BJ (cell line): ENCODE data around the gene STON1. TPM values are rescaled to one million over a fixed set of nuclear protein-coding genes. Genes with fewer than 3 reads are reported as not detected.

ENCODE experiments used
- CTCF ChIA-PET: fragments of 350-600 bp; formaldehyde crosslinking; extraction: SDS; loops from one replicate; lab custom pipeline; 2021; ENCODE audit warnings: antibody characterized with exemption, inconsistent platforms; lab: Yijun Ruan, JAX
- POLR2A ChIA-PET: fragments of 300-600 bp; sonication (Branson Sonifier 250); formaldehyde crosslinking; extraction: SDS; loops from one replicate; lab custom pipeline; 2021; ENCODE audit warnings: antibody characterized with exemption; lab: Charles Lee
- DNase-seq: peaks from one replicate; pipeline ENCODE4 v3.0.0-alpha.2; 2011; ENCODE audit warnings: low read depth
- H3K27me3 ChIP-seq: 2 replicates; pipeline ENCODE4 v1.6.0; 2011; ENCODE audit warnings: low read length; ENCODE audit not compliant: control insufficient read depth, insufficient read depth
- H3K36me3 ChIP-seq: 2 replicates; pipeline ENCODE4 v1.5.1; 2011; ENCODE audit warnings: low read length; ENCODE audit not compliant: control insufficient read depth, insufficient read depth
- H3K4me3 ChIP-seq: 2 replicates; pipeline ENCODE4 v1.5.1; 2011; ENCODE audit warnings: low read depth, mild to moderate bottlenecking, control low read depth, low read length
- CTCF ChIP-seq: IDR thresholded peaks from 2 replicates; pipeline ENCODE4 v1.5.1; 2011; ENCODE audit warnings: low read depth, mild to moderate bottlenecking, control low read depth, inconsistent platforms, low read length, moderate library complexity; ENCODE audit not compliant: insufficient read depth
- polyA plus RNA-seq: library from polyadenylated mRNA; depleted of rRNA; stranded (reverse); fragments of >200 nt; gene quantifications from 2 replicates; pipeline ENCODE4 v1.2.3, GENCODE V29; 2011; rRNA removed
- small RNA-seq: library from RNA; depleted of rRNA; stranded (forward); fragments of <200 nt; gene quantifications from one replicate; pipeline ENCODE3, GENCODE V24; 2012; ENCODE audit warnings: low replicate concordance, low read depth; ENCODE audit not compliant: insufficient read length

The STON1 gene
- polyA plus RNA-seq, 1 experiment: 4.0 TPM

DNA sequence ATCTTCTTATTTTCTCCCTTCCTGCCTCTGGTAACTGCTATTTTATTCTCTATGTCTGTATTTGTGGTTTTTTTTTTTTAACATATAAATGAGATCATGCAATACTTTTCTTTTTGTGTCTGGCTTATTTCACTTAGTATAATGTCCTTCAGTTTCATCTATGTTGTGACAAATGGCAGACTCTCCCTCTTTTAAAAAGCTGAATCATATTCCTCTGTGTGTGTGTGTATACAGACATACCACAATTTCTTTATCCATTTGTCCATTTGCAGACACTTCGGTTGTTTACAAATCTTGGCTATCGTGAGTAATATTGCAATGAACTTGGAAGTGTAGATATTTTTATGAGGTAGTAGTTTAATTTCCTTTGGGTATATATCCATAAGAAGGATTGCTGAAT lies 94.7 kb downstream of the STON1 start:
- DNase-seq: no peak
- Histone ChIP-seq H3K27me3 (no peaks in the 10 kb centered on the region), H3K4me3 (no peak overlapping the region), H3K36me3 (no peaks in the 10 kb centered on the region)
- ChIA-PET POLR2A (no interaction called here), CTCF (no interaction called here)
- TF ChIP-seq CTCF: no peak

- POLR2A ChIA-PET: no interaction called here
- CTCF ChIA-PET: interaction anchor here (0.6 kb wide), 1 partner anchor 467 kb away, joined by 3 read pairs; no protein-coding TSS in a partner anchor
- no peak for TF ChIP-seq CTCF
Observed at GRCh38 chr2:48626047-48626446, 96.1 kb downstream of the STON1 start.

DNA sequence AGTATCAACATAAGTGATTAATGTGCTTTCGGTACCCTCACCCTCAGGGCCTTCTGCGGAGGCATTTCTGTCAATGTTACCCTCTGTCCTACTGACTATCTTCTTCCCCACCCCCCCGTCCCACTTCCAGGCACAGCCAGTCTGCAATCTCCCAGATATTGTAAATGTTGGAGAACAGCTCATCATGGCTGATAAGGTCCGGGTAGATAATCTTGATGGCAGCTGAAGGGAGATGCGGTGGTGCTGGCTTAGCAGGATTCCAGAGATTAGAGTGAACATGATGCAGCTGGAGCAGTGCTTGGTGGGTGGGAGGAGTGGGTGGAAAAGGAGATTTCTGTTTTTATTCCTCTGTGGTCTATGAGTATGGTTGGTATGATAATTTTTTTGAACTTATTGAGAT lies 103.2 kb downstream of the STON1 start:
- no peaks in the 10 kb centered on the region for H3K36me3 ChIP-seq
- CTCF ChIA-PET: interaction anchor here (0.7 kb wide), 1 partner anchor 33 kb away, joined by 5 read pairs; no protein-coding TSS in a partner anchor
- no peaks in the 10 kb centered on the region for H3K27me3 ChIP-seq
- DNase-seq: no peak
- TF ChIP-seq CTCF: no peak
- POLR2A ChIA-PET: no interaction called here
- no peak overlapping the region for H3K4me3 ChIP-seq

More at GRCh38 chr2:48626047-48626446, 96.1 kb downstream of the STON1 start:
- no peak for DNase-seq
- H3K36me3 ChIP-seq: no peaks in the 10 kb centered on the region
- H3K27me3 ChIP-seq: no peaks in the 10 kb centered on the region
- no peak overlapping the region for H3K4me3 ChIP-seq

- DNase-seq: no peak
- Histone ChIP-seq H3K36me3 (no peaks in the 10 kb centered on the region), H3K4me3 (no peak overlapping the region), H3K27me3 (no peaks in the 10 kb centered on the region)
- ChIA-PET POLR2A (no interaction called here), CTCF (no interaction called here)
- no peak for TF ChIP-seq CTCF
Observed at GRCh38 chr2:48635786-48636185, 105.8 kb downstream of the STON1 start.

DNA sequence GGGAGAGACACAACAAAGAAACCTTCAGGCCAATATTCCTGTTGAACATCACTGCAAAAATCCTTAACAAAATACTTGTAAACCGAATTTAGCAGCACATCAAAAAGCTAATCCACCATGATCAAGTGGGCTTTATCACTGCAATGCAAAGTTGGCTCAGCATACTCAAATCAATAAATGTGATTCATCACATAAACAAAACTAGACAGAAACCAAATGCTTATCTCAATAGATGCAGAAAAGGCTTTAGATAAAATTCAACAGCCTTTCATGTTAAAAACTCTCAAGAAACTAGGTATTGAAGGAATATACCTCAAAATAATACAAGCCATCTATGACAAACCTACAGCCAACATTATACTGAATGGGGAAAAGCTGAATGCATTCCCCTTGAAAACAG lies 108.3 kb downstream of the STON1 start:
- no peak for TF ChIP-seq CTCF
- CTCF ChIA-PET: no interaction called here
- POLR2A ChIA-PET: no interaction called here
- no peak for DNase-seq
- H3K36me3 ChIP-seq: no peaks in the 10 kb centered on the region
- no peak overlapping the region for H3K4me3 ChIP-seq
- no peaks in the 10 kb centered on the region for H3K27me3 ChIP-seq

Small RNAs within 50 kb of the gene (small RNA-seq; reads per million reads assigned to genes)
- gene RNU6-282P (not detected), gene TPT1P11 (not detected)

Other genes starting within 250 kb of the STON1 start
- gene FOXN2, start 215.5 kb upstream of the STON1 start, polyA plus RNA-seq: 6.7 and 10.4 TPM in 2 replicates
- 9.2 and 18.4 TPM in 2 replicates for gene PPP1R21, start 89.4 kb upstream of the STON1 start, polyA plus RNA-seq
- not detected in 2 replicates for gene GTF2A1L, start 87.7 kb downstream of the STON1 start, polyA plus RNA-seq
- not detected in 2 replicates for gene LHCGR, start 225.6 kb downstream of the STON1 start, polyA plus RNA-seq